OCI-LY1 (cell line): ENCODE measurements around the gene GALNT16.

Experiments used
- CTCF ChIP-seq: fragments of 200-600 bp; sonication (generic), shearing (Covaris generic); IDR thresholded peaks from 2 replicates; pipeline ENCODE4 v1.5.1; 2017; ENCODE audit warnings: mild to moderate bottlenecking, antibody characterized with exemption, low read length, moderate library complexity, mixed read lengths
- EZH2 ChIP-seq: fragments of 200-600 bp; sonication (generic), shearing (Covaris generic); IDR thresholded peaks from 2 replicates; pipeline ENCODE4 v1.8.0; 2017; ENCODE audit warnings: borderline replicate concordance, mixed run types, mild to moderate bottlenecking, antibody characterized with exemption, low read length, moderate library complexity, mixed read lengths

- TF ChIP-seq CTCF (no peak), EZH2 (no peak)
Observed at GRCh38 chr14:69366761-69367160, 106.8 kb downstream of the GALNT16 start.
